Measurements from ENCODE around the gene NPSR1.
"Not testable (repeated sequence)": the region's sequence is repeated elsewhere in the genome, so short reads cannot be mapped to it uniquely, and the experiment has no call there.

Gene NPSR1

DNA sequence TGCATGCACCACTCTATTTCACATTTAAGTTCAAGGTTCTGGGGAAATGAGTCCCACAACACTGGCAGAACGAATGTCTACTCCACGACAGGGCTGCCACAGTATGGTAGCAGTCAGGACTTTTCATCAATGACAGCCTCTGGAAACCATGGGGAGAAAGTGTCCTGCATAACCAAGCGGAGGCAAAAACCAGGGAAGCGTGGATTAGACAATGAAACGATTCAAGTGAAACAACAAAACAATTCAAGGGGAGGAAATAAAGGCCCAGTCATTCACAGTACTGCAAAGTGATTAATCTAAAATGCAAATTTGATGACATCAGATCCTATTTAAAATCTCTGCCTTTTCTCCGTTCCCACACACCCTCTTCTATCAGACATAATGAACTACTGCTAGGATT, 211.0 kb downstream of the NPSR1 start:
- no peaks in the 10 kb centered on the region for H3K9me3 ChIP-seq (ENCODE audit: control insufficient read depth, insufficient read depth, low read length)
- no peaks in the 10 kb centered on the region for H3K36me3 ChIP-seq (ENCODE audit: control insufficient read depth, low read length)
- no peaks in the 10 kb centered on the region for H3K27me3 ChIP-seq (ENCODE audit: control insufficient read depth, low read length)
- H3K27ac ChIP-seq (ENCODE audit: low read depth, low read length), result no peak overlapping the region
- H3K9me2 ChIP-seq (replicated peaks; ENCODE audit: control insufficient read depth, low read length), result no peaks in the 10 kb centered on the region
- TF ChIP-seq, protein P1, sequence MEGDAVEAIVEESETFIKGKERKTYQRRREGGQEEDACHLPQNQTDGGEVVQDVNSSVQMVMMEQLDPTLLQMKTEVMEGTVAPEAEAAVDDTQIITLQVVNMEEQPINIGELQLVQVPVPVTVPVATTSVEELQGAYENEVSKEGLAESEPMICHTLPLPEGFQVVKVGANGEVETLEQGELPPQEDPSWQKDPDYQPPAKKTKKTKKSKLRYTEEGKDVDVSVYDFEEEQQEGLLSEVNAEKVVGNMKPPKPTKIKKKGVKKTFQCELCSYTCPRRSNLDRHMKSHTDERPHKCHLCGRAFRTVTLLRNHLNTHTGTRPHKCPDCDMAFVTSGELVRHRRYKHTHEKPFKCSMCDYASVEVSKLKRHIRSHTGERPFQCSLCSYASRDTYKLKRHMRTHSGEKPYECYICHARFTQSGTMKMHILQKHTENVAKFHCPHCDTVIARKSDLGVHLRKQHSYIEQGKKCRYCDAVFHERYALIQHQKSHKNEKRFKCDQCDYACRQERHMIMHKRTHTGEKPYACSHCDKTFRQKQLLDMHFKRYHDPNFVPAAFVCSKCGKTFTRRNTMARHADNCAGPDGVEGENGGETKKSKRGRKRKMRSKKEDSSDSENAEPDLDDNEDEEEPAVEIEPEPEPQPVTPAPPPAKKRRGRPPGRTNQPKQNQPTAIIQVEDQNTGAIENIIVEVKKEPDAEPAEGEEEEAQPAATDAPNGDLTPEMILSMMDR (IDR thresholded peaks at IDR 0.05; ENCODE audit: low read depth, low read length, poor library complexity, severe bottlenecking), result no peak
- TF ChIP-seq EZH2phosphoT487 (IDR thresholded peaks at IDR 0.05; ENCODE audit: borderline replicate concordance, low read length), result no peak
- no peaks in the 10 kb centered on the region for H3F3A ChIP-seq (ENCODE audit: control insufficient read depth, insufficient read depth)
- no peaks in the 10 kb centered on the region for H3K4me1 ChIP-seq (ENCODE audit: control insufficient read depth, low read length)
- H4K20me1 ChIP-seq (ENCODE audit: control insufficient read depth, insufficient read depth, low read depth, low read length), result no peaks in the 10 kb centered on the region
- no peaks in the 10 kb centered on the region for H3K79me2 ChIP-seq (ENCODE audit: control insufficient read depth, low read length)
- H3K4me2 ChIP-seq (ENCODE audit: low read length), result no peak overlapping the region
- no peak overlapping the region for H3K4me3 ChIP-seq (ENCODE audit: low read length)

- H3K36me3 ChIP-seq (ENCODE audit: control insufficient read depth, low read length); H3K4me2 ChIP-seq (ENCODE audit: low read length); H3F3A ChIP-seq (ENCODE audit: control insufficient read depth, insufficient read depth); H4K20me1 ChIP-seq (ENCODE audit: control insufficient read depth, insufficient read depth, low read depth, low read length); H3K27me3 ChIP-seq (ENCODE audit: control insufficient read depth, low read length); H3K27ac ChIP-seq (ENCODE audit: low read depth, low read length); H3K9me2 ChIP-seq (replicated peaks; ENCODE audit: control insufficient read depth, low read length); H3K4me1 ChIP-seq (ENCODE audit: control insufficient read depth, low read length); H3K4me3 ChIP-seq (ENCODE audit: low read length); H3K79me2 ChIP-seq (ENCODE audit: control insufficient read depth, low read length); H3K9me3 ChIP-seq (ENCODE audit: control insufficient read depth, insufficient read depth, low read length): not testable (repeated sequence)
These were observed 212.0 kb downstream of the NPSR1 start for GRCh38 chr7:34870041-34870440.

DNA sequence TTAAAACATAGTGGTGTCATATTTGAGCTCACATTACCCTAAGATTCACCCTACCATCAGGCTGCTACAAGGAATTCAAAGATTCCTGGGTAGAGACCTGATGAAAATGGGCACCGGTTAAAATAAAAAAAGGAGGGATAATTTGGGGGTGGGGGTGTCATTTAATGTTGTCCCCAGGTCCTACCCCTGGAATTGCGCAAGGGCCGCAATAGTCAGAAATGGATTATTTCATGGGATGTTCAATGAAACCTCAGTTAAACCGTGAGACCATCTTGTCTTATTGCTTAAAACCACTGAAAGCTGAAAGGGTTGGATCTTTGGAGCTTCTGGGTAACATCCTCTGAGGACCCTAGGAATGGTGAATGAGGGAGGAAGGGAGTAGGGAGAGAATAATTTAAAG, 216.3 kb downstream of the NPSR1 start:
- not testable (repeated sequence) for H3K4me2 ChIP-seq (ENCODE audit: low read length)

DNA sequence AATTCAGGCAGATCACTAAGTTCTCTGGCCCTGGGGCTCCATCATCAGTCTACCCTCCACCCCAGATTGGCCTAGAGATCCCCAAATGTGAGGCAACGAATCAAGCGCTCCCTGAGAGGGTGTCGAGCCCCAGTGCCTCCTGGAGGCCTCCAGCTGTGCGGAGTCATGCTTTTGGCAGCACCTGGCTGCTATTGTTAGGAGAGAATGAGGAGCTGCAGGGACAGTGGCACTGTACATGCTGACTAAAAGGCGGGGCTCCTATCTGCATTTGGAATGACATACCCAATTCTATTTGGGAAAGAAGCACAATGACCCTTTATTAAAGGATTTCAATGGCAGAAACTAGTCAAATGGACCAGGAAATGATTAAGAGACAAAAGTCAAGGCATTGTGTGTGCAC, 217.5 kb downstream of the NPSR1 start:
- Histone ChIP-seq H3K9me2 (replicated peaks; ENCODE audit: control insufficient read depth, low read length) (no peaks in the 10 kb centered on the region), H3F3A (ENCODE audit: control insufficient read depth, insufficient read depth) (no peaks in the 10 kb centered on the region), H4K20me1 (ENCODE audit: control insufficient read depth, insufficient read depth, low read depth, low read length) (no peaks in the 10 kb centered on the region), H3K27me3 (ENCODE audit: control insufficient read depth, low read length) (no peaks in the 10 kb centered on the region), H3K36me3 (ENCODE audit: control insufficient read depth, low read length) (no peaks in the 10 kb centered on the region), H3K4me2 (ENCODE audit: low read length) (no peak overlapping the region), H3K79me2 (ENCODE audit: control insufficient read depth, low read length) (no peaks in the 10 kb centered on the region), H3K4me1 (ENCODE audit: control insufficient read depth, low read length) (no peaks in the 10 kb centered on the region), H3K4me3 (ENCODE audit: low read length) (no peak overlapping the region), H3K9me3 (ENCODE audit: control insufficient read depth, insufficient read depth, low read length) (no peaks in the 10 kb centered on the region), H3K27ac (ENCODE audit: low read depth, low read length) (no peak overlapping the region)
- no peak for TF ChIP-seq EZH2phosphoT487 (IDR thresholded peaks at IDR 0.05; ENCODE audit: borderline replicate concordance, low read length)

More for the DNA sequence above, 216.3 kb downstream of the NPSR1 start:
- not testable (repeated sequence) for H3K79me2 ChIP-seq (ENCODE audit: control insufficient read depth, low read length); H4K20me1 ChIP-seq (ENCODE audit: control insufficient read depth, insufficient read depth, low read depth, low read length); H3K9me2 ChIP-seq (replicated peaks; ENCODE audit: control insufficient read depth, low read length); H3K27ac ChIP-seq (ENCODE audit: low read depth, low read length); H3K27me3 ChIP-seq (ENCODE audit: control insufficient read depth, low read length); H3F3A ChIP-seq (ENCODE audit: control insufficient read depth, insufficient read depth); H3K36me3 ChIP-seq (ENCODE audit: control insufficient read depth, low read length); H3K4me3 ChIP-seq (ENCODE audit: low read length); H3K4me1 ChIP-seq (ENCODE audit: control insufficient read depth, low read length); H3K9me3 ChIP-seq (ENCODE audit: control insufficient read depth, insufficient read depth, low read length)

DNA sequence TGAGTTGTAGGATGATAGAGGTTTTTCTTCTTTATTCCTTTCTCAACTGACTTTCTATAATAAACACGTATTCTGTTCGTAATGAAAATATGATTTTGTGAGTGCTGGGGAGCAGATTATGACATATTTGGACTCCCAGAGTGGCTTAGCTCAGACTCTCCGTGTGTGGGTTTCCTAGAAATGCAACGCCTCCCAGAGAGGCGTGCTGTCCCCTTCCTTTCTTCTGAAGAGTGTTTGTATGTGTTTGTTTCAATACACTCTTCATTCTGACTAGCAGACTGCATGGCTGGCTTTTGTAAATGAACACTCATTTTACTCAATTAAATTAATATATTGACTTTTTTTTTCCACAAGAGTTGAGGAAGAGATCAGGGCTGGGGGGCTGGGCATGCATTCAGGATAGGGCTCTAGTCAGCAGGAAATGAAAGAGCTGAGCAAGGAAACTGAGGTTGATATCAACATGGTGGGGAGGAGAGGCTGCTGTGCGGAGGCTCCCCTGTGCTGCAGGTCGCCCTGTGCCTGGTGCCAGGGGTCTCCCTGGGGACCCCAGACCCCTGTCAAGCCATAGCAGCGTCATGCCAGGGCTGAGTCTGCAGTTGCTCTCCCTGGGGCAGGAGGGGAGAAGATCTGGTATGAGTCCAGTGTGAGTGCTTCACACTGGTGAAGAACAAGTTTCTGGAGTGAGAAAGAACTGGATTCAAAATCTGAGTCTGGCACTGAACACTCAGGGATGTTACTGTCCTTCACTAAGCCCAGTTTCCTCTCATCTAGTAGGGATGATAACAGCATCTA, 221.1 kb downstream of the NPSR1 start:
- H4K20me1 ChIP-seq (ENCODE audit: control insufficient read depth, insufficient read depth, low read depth, low read length); H3K27me3 ChIP-seq (ENCODE audit: control insufficient read depth, low read length); H3K4me3 ChIP-seq (ENCODE audit: low read length); H3K4me1 ChIP-seq (ENCODE audit: control insufficient read depth, low read length); H3K27ac ChIP-seq (ENCODE audit: low read depth, low read length); H3K79me2 ChIP-seq (ENCODE audit: control insufficient read depth, low read length); H3K9me2 ChIP-seq (replicated peaks; ENCODE audit: control insufficient read depth, low read length); H3K4me2 ChIP-seq (ENCODE audit: low read length); H3F3A ChIP-seq (ENCODE audit: control insufficient read depth, insufficient read depth); H3K36me3 ChIP-seq (ENCODE audit: control insufficient read depth, low read length); H3K9me3 ChIP-seq (ENCODE audit: control insufficient read depth, insufficient read depth, low read length): not testable (repeated sequence)

Data from DOHH2 (cell line).